Keratinocyte (primary cell): ENCODE data around the gene DAPP1.

Experiments
- EZH2 ChIP-seq: IDR thresholded peaks from one replicate; pipeline ENCODE4 v1.6.1; 2012; ENCODE audit warnings: inconsistent platforms, mild to moderate bottlenecking, low read length, moderate library complexity
- TF ChIP-seq, protein P1 (sequence below), 3 experiments: IDR thresholded peaks in 1 of 3; conservative IDR thresholded peaks in 1 of 3; optimal IDR thresholded peaks in 1 of 3; 2 replicates in 2 of 3; 3 replicates in 1 of 3; pipeline versions ENCODE3 to v1.5.1; 2011; ENCODE audit warnings: low read length in 3 of 3, mild to moderate bottlenecking in 3 of 3, moderate library complexity in 2 of 3, control low read depth in 1 of 3, inconsistent platforms in 1 of 3; ENCODE audit not compliant: insufficient read depth in 2 of 3; ENCODE audit errors: extremely low read depth in 1 of 3

- TF ChIP-seq, protein P1, sequence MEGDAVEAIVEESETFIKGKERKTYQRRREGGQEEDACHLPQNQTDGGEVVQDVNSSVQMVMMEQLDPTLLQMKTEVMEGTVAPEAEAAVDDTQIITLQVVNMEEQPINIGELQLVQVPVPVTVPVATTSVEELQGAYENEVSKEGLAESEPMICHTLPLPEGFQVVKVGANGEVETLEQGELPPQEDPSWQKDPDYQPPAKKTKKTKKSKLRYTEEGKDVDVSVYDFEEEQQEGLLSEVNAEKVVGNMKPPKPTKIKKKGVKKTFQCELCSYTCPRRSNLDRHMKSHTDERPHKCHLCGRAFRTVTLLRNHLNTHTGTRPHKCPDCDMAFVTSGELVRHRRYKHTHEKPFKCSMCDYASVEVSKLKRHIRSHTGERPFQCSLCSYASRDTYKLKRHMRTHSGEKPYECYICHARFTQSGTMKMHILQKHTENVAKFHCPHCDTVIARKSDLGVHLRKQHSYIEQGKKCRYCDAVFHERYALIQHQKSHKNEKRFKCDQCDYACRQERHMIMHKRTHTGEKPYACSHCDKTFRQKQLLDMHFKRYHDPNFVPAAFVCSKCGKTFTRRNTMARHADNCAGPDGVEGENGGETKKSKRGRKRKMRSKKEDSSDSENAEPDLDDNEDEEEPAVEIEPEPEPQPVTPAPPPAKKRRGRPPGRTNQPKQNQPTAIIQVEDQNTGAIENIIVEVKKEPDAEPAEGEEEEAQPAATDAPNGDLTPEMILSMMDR (optimal IDR thresholded peaks at IDR 0.05 in 1 of 3, IDR thresholded peaks at IDR 0.05 in 1 of 3, conservative IDR thresholded peaks at IDR 0.05 in 1 of 3; ENCODE audit: extremely low read depth in 1 of 3, insufficient read depth in 2 of 3, low read length in 3 of 3): peak in 2 of 3 experiments; percentile 12 to 39
- TF ChIP-seq EZH2: no peak
Measured at GRCh38 chr4:99885063-99885664, 68.5 kb downstream of the DAPP1 start.
